Testis (tissue), 3 donors: Measurements from ENCODE around the gene TRAP1. TPM values are rescaled to one million over a fixed set of nuclear protein-coding genes. Genes with fewer than 3 reads are reported as not detected.

Experiments used
- DNase-seq: peaks from one replicate; pipeline ENCODE4 v3.0.0-alpha.2; 2019
- H3K27ac ChIP-seq, 2 donors: fragments of 200-600 bp; sonication (generic); one replicate each; pipeline ENCODE4 v1.5.1; 2019
- H3K27me3 ChIP-seq: fragments of 200-600 bp; sonication (generic); one replicate; pipeline ENCODE4 v1.5.1; 2019
- H3K36me3 ChIP-seq: fragments of 200-600 bp; sonication (generic); one replicate; pipeline ENCODE4 v1.5.1; 2017; ENCODE audit warnings: low read depth; ENCODE audit errors: missing control alignments
- H3K4me1 ChIP-seq: fragments of 200-600 bp; sonication (generic); one replicate; pipeline ENCODE4 v1.5.1; 2019
- H3K4me3 ChIP-seq, 2 donors: fragments of 200-600 bp; sonication (generic); one replicate each; pipeline ENCODE4 v1.5.1; 2017 to 2019
- H3K9me3 ChIP-seq: fragments of 200-600 bp; sonication (generic); one replicate; pipeline ENCODE4 v1.5.1; 2017
- POLR2A ChIP-seq: fragments of 450-650 bp; IDR thresholded peaks from one replicate; pipeline ENCODE4 v1.6.1; 2017; ENCODE audit warnings: antibody characterized with exemption, mild to moderate bottlenecking, moderate library complexity
- WGBS, 2 donors: methylation state at CpG; one replicate each; pipeline ENCODE4 v1.1.5; 2018; 5-methylcytosine and 5-hydroxymethylcytosine counted together
- intact Hi-C: fragments of 100-400 bp; cut with DNase I; formaldehyde crosslinking; loops from one replicate; pipeline ENCODE4 v1.15.1; 2023; ENCODE audit warnings: low total_unique reads
- polyA plus RNA-seq: library from polyadenylated mRNA; stranded (reverse); fragments of 350-450 nt; fragmentation: Illumina TruSeq; extraction: RNeasy Lipid Tissue Mini Kit (QIAGEN cat#74804); gene quantifications from one replicate; pipeline ENCODE4 v1.2.3, GENCODE V29; 2014; ENCODE audit warnings: low read depth, low replicate concordance; ENCODE audit not compliant: insufficient read depth
- total RNA-seq, 2 donors: library from RNA; depleted of rRNA; stranded (reverse); fragments of >200 nt; gene quantifications; one replicate each; pipeline ENCODE4 v1.2.3, GENCODE V29; 2016
- TF ChIP-seq, protein P1 (sequence below), 3 experiments: fragments of 450-650 bp in 2 of 3; fragments of 200-600 bp in 1 of 3; sonication (generic) in 1 of 3; IDR thresholded peaks; one replicate each; pipeline ENCODE4 v1.5.1; 2016 to 2019; ENCODE audit warnings: antibody characterized with exemption in 3 of 3, mild to moderate bottlenecking in 2 of 3, moderate library complexity in 1 of 3

Gene TRAP1
- total and polyA plus RNA-seq, 3 donors from 2014 or later: 80.0 to 140 (median 131) TPM

DNA sequence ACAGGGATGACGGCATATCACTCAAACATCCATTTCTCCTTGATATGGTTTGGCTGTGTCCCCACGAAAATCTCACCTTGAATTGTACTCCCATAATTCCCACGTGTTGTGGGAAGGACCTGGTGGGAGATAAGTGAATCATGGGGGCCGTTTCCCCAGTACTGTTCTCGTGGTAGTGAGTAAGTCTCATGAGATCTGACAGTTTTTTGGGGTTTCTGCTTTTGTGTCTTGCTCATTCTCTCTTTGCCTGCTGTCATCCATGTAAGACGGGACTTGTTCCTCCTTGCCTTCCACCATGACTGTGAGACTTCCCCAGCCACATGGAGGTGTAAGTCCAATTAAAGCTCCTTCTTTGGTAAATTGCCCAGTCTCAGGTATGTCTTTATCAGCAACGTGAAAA, 30.3 kb downstream of the TRAP1 start:
- no peak overlapping the region for H3K27ac ChIP-seq
- TF ChIP-seq POLR2A: no peak
- intact Hi-C loops: no loop called here
- H3K9me3 ChIP-seq: no peaks in the 10 kb centered on the region
- no peaks in the 10 kb centered on the region for H3K4me1 ChIP-seq
- H3K36me3 ChIP-seq: no peaks in the 10 kb centered on the region
- WGBS, 2 donors: 78 to 81% methylated on average over 7 of the region's 7 CpGs
- no peak for DNase-seq
- no peak overlapping the region for H3K4me3 ChIP-seq
- H3K27me3 ChIP-seq: no peaks in the 10 kb centered on the region

- Histone ChIP-seq H3K27me3 (no peaks in the 10 kb centered on the region), H3K27ac (no peak overlapping the region), H3K4me3 (no peak overlapping the region), H3K36me3 (no peaks in the 10 kb centered on the region), H3K9me3 (no peaks in the 10 kb centered on the region), H3K4me1 (no peaks in the 10 kb centered on the region)
- TF ChIP-seq POLR2A: no peak
- TF ChIP-seq, protein P1, sequence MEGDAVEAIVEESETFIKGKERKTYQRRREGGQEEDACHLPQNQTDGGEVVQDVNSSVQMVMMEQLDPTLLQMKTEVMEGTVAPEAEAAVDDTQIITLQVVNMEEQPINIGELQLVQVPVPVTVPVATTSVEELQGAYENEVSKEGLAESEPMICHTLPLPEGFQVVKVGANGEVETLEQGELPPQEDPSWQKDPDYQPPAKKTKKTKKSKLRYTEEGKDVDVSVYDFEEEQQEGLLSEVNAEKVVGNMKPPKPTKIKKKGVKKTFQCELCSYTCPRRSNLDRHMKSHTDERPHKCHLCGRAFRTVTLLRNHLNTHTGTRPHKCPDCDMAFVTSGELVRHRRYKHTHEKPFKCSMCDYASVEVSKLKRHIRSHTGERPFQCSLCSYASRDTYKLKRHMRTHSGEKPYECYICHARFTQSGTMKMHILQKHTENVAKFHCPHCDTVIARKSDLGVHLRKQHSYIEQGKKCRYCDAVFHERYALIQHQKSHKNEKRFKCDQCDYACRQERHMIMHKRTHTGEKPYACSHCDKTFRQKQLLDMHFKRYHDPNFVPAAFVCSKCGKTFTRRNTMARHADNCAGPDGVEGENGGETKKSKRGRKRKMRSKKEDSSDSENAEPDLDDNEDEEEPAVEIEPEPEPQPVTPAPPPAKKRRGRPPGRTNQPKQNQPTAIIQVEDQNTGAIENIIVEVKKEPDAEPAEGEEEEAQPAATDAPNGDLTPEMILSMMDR (IDR thresholded peaks at IDR 0.05): no peak
- intact Hi-C loops: no loop called here
- 93 to 97% methylated on average over 3 of the region's 3 CpGs for WGBS, 2 donors
- DNase-seq: no peak
These were observed 36.1 kb downstream of the TRAP1 start for GRCh38 chr16:3681206-3681605.

- no peak overlapping the region for H3K27ac ChIP-seq
- no peak for DNase-seq
- 92 to 96% methylated on average over 9 to 11 of the region's 11 CpGs for WGBS, 2 donors
- no peaks in the 10 kb centered on the region for H3K36me3 ChIP-seq
- intact Hi-C loops: no loop called here
- no peaks in the 10 kb centered on the region for H3K27me3 ChIP-seq
- H3K9me3 ChIP-seq: no peaks in the 10 kb centered on the region
- no peak overlapping the region for H3K4me3 ChIP-seq
- no peaks in the 10 kb centered on the region for H3K4me1 ChIP-seq
- TF ChIP-seq, protein P1 (IDR thresholded peaks at IDR 0.05): no peak
- no peak for TF ChIP-seq POLR2A
These were observed 39.3 kb downstream of the TRAP1 start for GRCh38 chr16:3677994-3678393.

GRCh38 chr16:3675601-3676130, 41.7 kb downstream of the TRAP1 start:
- Histone ChIP-seq H3K4me1 (no peaks in the 10 kb centered on the region), H3K36me3 (no peaks in the 10 kb centered on the region), H3K27me3 (no peaks in the 10 kb centered on the region), H3K4me3 (no peak overlapping the region), H3K9me3 (no peaks in the 10 kb centered on the region), H3K27ac (no peak overlapping the region)
- WGBS, 2 donors: 90% methylated on average over 12 to 24 of the region's 24 CpGs
- intact Hi-C loops: no loop called here
- DNase-seq: no peak
- no peak for TF ChIP-seq POLR2A
- TF ChIP-seq, protein P1 (IDR thresholded peaks at IDR 0.05): no peak

- TF ChIP-seq, protein P1 (IDR thresholded peaks at IDR 0.05): no peak
- no peak for TF ChIP-seq POLR2A
- H3K27ac ChIP-seq: no peak overlapping the region
- WGBS, 2 donors: 92 to 94% methylated on average over 34 of the region's 34 CpGs
- no peaks in the 10 kb centered on the region for H3K9me3 ChIP-seq
- H3K4me1 ChIP-seq: no peaks in the 10 kb centered on the region
- H3K27me3 ChIP-seq: no peaks in the 10 kb centered on the region
- DNase-seq: no peak
- no peaks in the 10 kb centered on the region for H3K36me3 ChIP-seq
- no peak overlapping the region for H3K4me3 ChIP-seq
- intact Hi-C loops: no loop called here
These were observed 42.6 kb downstream of the TRAP1 start for GRCh38 chr16:3674513-3675295.
